Stimulated activated CD4-positive, alpha-beta T cell treated with anti-CD3 and anti-CD28 coated beads, Interleukin-2, amount 100 ng/mL, for 24 hours (primary cell): ENCODE results near the gene NNMT.

ENCODE experiments used
- DNase-seq, 2 donors: peaks; one replicate each; pipeline ENCODE4 v3.0.0-alpha.2; 2020

NNMT gene

GRCh38 chr11:114353443-114353842 is 57.2 kb downstream of the NNMT start:
- DNase-seq, result no peak

- no peak for DNase-seq
Measured at GRCh38 chr11:114354076-114354475, 57.9 kb downstream of the NNMT start.

GRCh38 chr11:114358716-114359115 is 62.5 kb downstream of the NNMT start:
- no peak for DNase-seq

GRCh38 chr11:114359342-114359741 is 63.1 kb downstream of the NNMT start:
- no peak for DNase-seq

- no peak for DNase-seq
Measured at GRCh38 chr11:114362326-114362725, 66.1 kb downstream of the NNMT start.

- DNase-seq, result no peak
Measured at GRCh38 chr11:114362958-114363357, 66.8 kb downstream of the NNMT start.
